ENCODE measurements around the gene SYF2.

Gene SYF2

GRCh38 chr1:25210728-25211127, 21.6 kb downstream of the SYF2 start:
- no peaks in the 10 kb centered on the region for H4K20me1 ChIP-seq (ENCODE audit: control insufficient read depth, insufficient read depth, low read depth, low read length)
- H3K79me2 ChIP-seq (ENCODE audit: control insufficient read depth, low read length): no peaks in the 10 kb centered on the region
- H3K9me3 ChIP-seq (ENCODE audit: control insufficient read depth, insufficient read depth, low read length): no peaks in the 10 kb centered on the region
- peaks cover 11% of the 10 kb centered on the region; the same call in 1 of the 2 replicates for H3K27me3 ChIP-seq (ENCODE audit: control insufficient read depth, low read length)
- TF ChIP-seq EZH2phosphoT487 (IDR thresholded peaks at IDR 0.05; ENCODE audit: borderline replicate concordance, low read length) (no peak), CTCF (IDR thresholded peaks at IDR 0.05; ENCODE audit: low read depth, low read length, poor library complexity, severe bottlenecking) (no peak)
- no peaks in the 10 kb centered on the region for H3K9me2 ChIP-seq (replicated peaks; ENCODE audit: control insufficient read depth, low read length)
- no peak overlapping the region for H3K4me3 ChIP-seq (ENCODE audit: low read length)
- no peak overlapping the region for H3K4me2 ChIP-seq (ENCODE audit: low read length)
- H3F3A ChIP-seq (ENCODE audit: control insufficient read depth, insufficient read depth): no peaks in the 10 kb centered on the region
- H3K27ac ChIP-seq (ENCODE audit: low read depth, low read length): no peak overlapping the region
- H3K36me3 ChIP-seq (ENCODE audit: control insufficient read depth, low read length): no peaks in the 10 kb centered on the region
- H3K4me1 ChIP-seq (ENCODE audit: control insufficient read depth, low read length): peaks cover 5% of the 10 kb centered on the region

DNA sequence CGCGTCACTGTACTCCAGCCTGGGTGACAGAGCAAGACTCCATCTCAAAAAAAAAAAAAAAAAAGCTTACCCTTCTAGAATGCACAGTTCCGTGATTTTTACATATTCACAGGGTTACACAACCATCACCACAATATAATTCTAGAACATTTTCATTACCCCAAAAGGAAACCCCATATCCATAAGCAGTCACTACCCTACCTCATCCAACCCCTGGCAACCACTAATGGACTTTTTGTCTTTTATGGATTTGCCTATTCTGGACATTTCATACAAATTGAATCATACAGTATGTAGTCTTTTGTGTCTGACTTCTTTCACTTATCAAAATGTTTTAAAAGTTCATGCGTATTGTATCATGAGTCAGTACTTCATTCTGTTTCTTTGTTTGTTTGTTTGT, 22.8 kb downstream of the SYF2 start:
- Histone ChIP-seq H3K36me3 (ENCODE audit: control insufficient read depth, low read length) (no peaks in the 10 kb centered on the region), H3K27ac (ENCODE audit: low read depth, low read length) (no peak overlapping the region), H3K4me3 (ENCODE audit: low read length) (no peak overlapping the region), H3K79me2 (ENCODE audit: control insufficient read depth, low read length) (no peaks in the 10 kb centered on the region), H3F3A (ENCODE audit: control insufficient read depth, insufficient read depth) (no peaks in the 10 kb centered on the region), H3K4me1 (ENCODE audit: control insufficient read depth, low read length) (no peaks in the 10 kb centered on the region), H3K9me2 (replicated peaks; ENCODE audit: control insufficient read depth, low read length) (no peaks in the 10 kb centered on the region), H3K9me3 (ENCODE audit: control insufficient read depth, insufficient read depth, low read length) (no peaks in the 10 kb centered on the region), H4K20me1 (ENCODE audit: control insufficient read depth, insufficient read depth, low read depth, low read length) (no peaks in the 10 kb centered on the region), H3K4me2 (ENCODE audit: low read length) (no peak overlapping the region), H3K27me3 (ENCODE audit: control insufficient read depth, low read length) (peaks cover 18% of the 10 kb centered on the region; the same call in 1 of the 2 replicates)
- TF ChIP-seq CTCF (IDR thresholded peaks at IDR 0.05; ENCODE audit: low read depth, low read length, poor library complexity, severe bottlenecking) (no peak), EZH2phosphoT487 (IDR thresholded peaks at IDR 0.05; ENCODE audit: borderline replicate concordance, low read length) (no peak)

- Histone ChIP-seq H3K27me3 (ENCODE audit: control insufficient read depth, low read length) (peaks cover 18% of the 10 kb centered on the region; the same call in 1 of the 2 replicates), H3K4me2 (ENCODE audit: low read length) (no peak overlapping the region), H3K9me3 (ENCODE audit: control insufficient read depth, insufficient read depth, low read length) (no peaks in the 10 kb centered on the region), H3K36me3 (ENCODE audit: control insufficient read depth, low read length) (no peaks in the 10 kb centered on the region), H4K20me1 (ENCODE audit: control insufficient read depth, insufficient read depth, low read depth, low read length) (no peaks in the 10 kb centered on the region), H3K9me2 (replicated peaks; ENCODE audit: control insufficient read depth, low read length) (no peaks in the 10 kb centered on the region), H3K4me1 (ENCODE audit: control insufficient read depth, low read length) (no peaks in the 10 kb centered on the region), H3K27ac (ENCODE audit: low read depth, low read length) (no peak overlapping the region), H3K79me2 (ENCODE audit: control insufficient read depth, low read length) (no peaks in the 10 kb centered on the region), H3K4me3 (ENCODE audit: low read length) (no peak overlapping the region), H3F3A (ENCODE audit: control insufficient read depth, insufficient read depth) (no peaks in the 10 kb centered on the region)
- TF ChIP-seq CTCF (IDR thresholded peaks at IDR 0.05; ENCODE audit: low read depth, low read length, poor library complexity, severe bottlenecking) (no peak), EZH2phosphoT487 (IDR thresholded peaks at IDR 0.05; ENCODE audit: borderline replicate concordance, low read length) (no peak)
These were observed 23.6 kb downstream of the SYF2 start for GRCh38 chr1:25208561-25209222.
